Measurements from ENCODE around the gene SDR42E2. TPM values are rescaled to one million over a fixed set of nuclear protein-coding genes. Genes with fewer than 3 reads are reported as not detected.
A peak's percentile ranks its signal among the peaks of the same experiment; 100 is the strongest.

Gene SDR42E2
- total and polyA plus RNA-seq, 2 of the 8 experiments (the other 6 are each of a cell fraction or from before 2014, with no cell fraction given): 0.08 TPM; not detected in 1

GRCh38 chr16:22192261-22193062 is 30.2 kb downstream of the SDR42E2 start:
- no peak overlapping the region for H3K18ac ChIP-seq (ENCODE audit: extremely low read depth, low read length)
- no peaks in the 10 kb centered on the region for H3K9me3 ChIP-seq (ENCODE audit: insufficient read depth in 2 of 2, low read depth in 1 of 2, low read length in 1 of 2)
- no peak overlapping the region for H3K9ac ChIP-seq (replicated peaks in 1 of 4; ENCODE audit: extremely low read depth in 1 of 4, low read depth in 3 of 4, low read length in 3 of 4)
- ChIA-PET POLR2A (ENCODE audit: partially characterized antibody) (interaction anchor here (0.9 to 2.0 kb wide), 8 partner anchors 8 to 107 kb away, joined by 3 to 7 read pairs (median 5); partner anchors contain the start of gene EEF2K), CTCF (ENCODE audit: partially characterized antibody) (interaction anchor here (0.6 to 1.4 kb wide), 9 partner anchors 8 to 108 kb away, joined by 3 to 6 read pairs (median 3); no protein-coding TSS in a partner anchor)
- H3K4me1 ChIP-seq (replicated peaks in 1 of 4; ENCODE audit: control insufficient read depth in 3 of 4, insufficient read depth in 4 of 4, low read length in 3 of 4): peaks cover 4 to 14% (median 10%) of the 10 kb centered on the region in 4 experiments; a peak in 6 of 7 replicates
- H4K8ac ChIP-seq (ENCODE audit: extremely low read depth, insufficient read depth, low read length): no peak overlapping the region
- peak overlapping the region; percentile 92 to 98; a peak in 1 of 4 replicates for H3K4me2 ChIP-seq (ENCODE audit: insufficient read depth in 1 of 2, low read depth in 2 of 2, low read length in 2 of 2)
- H2BK120ac ChIP-seq (replicated peaks; ENCODE audit: low read depth, low read length): no peak overlapping the region
- H2AK5ac ChIP-seq (ENCODE audit: low read depth, low read length): no peak overlapping the region
- H2BK20ac ChIP-seq (ENCODE audit: low read length): no peak overlapping the region; the same call in 1 of the 2 replicates
- no peaks in the 10 kb centered on the region for H3K79me1 ChIP-seq (ENCODE audit: low read depth, low read length)
- peaks cover 8% of the 10 kb centered on the region for H3K23me2 ChIP-seq (ENCODE audit: low read depth, low read length)
- FAIRE-seq (no peak), DNase-seq (ENCODE audit: low read depth in 1 of 2, low spot score in 2 of 2) (no peak)
- no peak overlapping the region for H4K5ac ChIP-seq (ENCODE audit: insufficient read length, low read depth, low read length)
- H3K23ac ChIP-seq (ENCODE audit: insufficient read length): no peak overlapping the region
- H4K20me1 ChIP-seq (replicated peaks in 1 of 2; ENCODE audit: control insufficient read depth in 1 of 2, insufficient read depth in 2 of 2, low read length in 2 of 2): no peaks in the 10 kb centered on the region
- H3K56ac ChIP-seq (replicated peaks; ENCODE audit: insufficient read length, low read depth, low read length): no peak overlapping the region
- H3K4ac ChIP-seq (replicated peaks; ENCODE audit: insufficient read length, low read depth, low read length): no peak overlapping the region
- no peak overlapping the region for H4K91ac ChIP-seq (replicated peaks; ENCODE audit: insufficient read length, low read length)
- WGBS, 2 experiments (ENCODE audit: extremely low coverage in 1 of 2, insufficient coverage in 1 of 2, insufficient read length in 1 of 2, insufficient replicate concordance in 2 of 2, low coverage in 1 of 2, low lambda C conversion rate in 2 of 2, missing lambda C conversion rate in 1 of 2): 76% methylated on average over 16 of the region's 16 CpGs; no CpG with 5 or more reads in 1 of the 2 experiments
- H2AFZ ChIP-seq (ENCODE audit: low read length): peak overlapping the region; percentile 49; the same call in 1 of the 2 replicates
- peak overlapping the region; percentile 46; the same call in 1 of the 2 replicates for H2BK15ac ChIP-seq (ENCODE audit: low read length)
- peaks cover 0 to 6% (median 2%) of the 10 kb centered on the region in 4 experiments; a peak in 4 of 7 replicates for H3K27me3 ChIP-seq (replicated peaks in 1 of 4; ENCODE audit: control insufficient read depth in 3 of 4, extremely low read depth in 1 of 4, insufficient read depth in 3 of 4, low read length in 3 of 4)
- H2BK5ac ChIP-seq (ENCODE audit: low read depth, low read length): no peak overlapping the region
- no peaks in the 10 kb centered on the region for H3K79me2 ChIP-seq (ENCODE audit: control insufficient read depth in 1 of 2, insufficient read depth in 2 of 2, low read length in 2 of 2)
- H3K14ac ChIP-seq (ENCODE audit: insufficient read length): no peak overlapping the region
- no peak overlapping the region for H3K27ac ChIP-seq (ENCODE audit: low read depth, low read length)
- no peak for TF ChIP-seq BCL11A (IDR thresholded peaks at IDR 0.05; ENCODE audit: low read depth in 2 of 2, low read length in 2 of 2)
- TF ChIP-seq MAX (IDR thresholded peaks at IDR 0.05): peak; percentile 53; the same call in 1 of the 2 replicates
- no peaks in the 10 kb centered on the region for H3K36me3 ChIP-seq (ENCODE audit: control insufficient read depth in 2 of 4, insufficient read depth in 4 of 4, low read length in 3 of 4)
- peak overlapping the region in 2 of 4 experiments; percentile 21 to 66; a peak in 2 of 8 replicates for H3K4me3 ChIP-seq (ENCODE audit: extremely low read depth in 1 of 4, insufficient read depth in 2 of 4, low read depth in 3 of 4, low read length in 4 of 4)
- no peak overlapping the region for H2BK12ac ChIP-seq (ENCODE audit: low read depth, low read length)
